Stomach (tissue), 9 donors: ENCODE results near the gene KCNJ12. TPM values are rescaled to one million over a fixed set of nuclear protein-coding genes. Genes with fewer than 3 reads are reported as not detected.

ENCODE experiments used
- DNase-seq, 2 donors: peaks; one replicate each; pipeline versions ENCODE4 v3.0.0 to v3.0.0-alpha.2; 2013 to 2019
- H3K27ac ChIP-seq, 5 donors: fragments of 200-600 bp in 4 of 5; sonication (generic) in 4 of 5; one replicate each; pipeline ENCODE4 v1.5.1; 2013 to 2019; ENCODE audit warnings: mild to moderate bottlenecking in 1 of 5, moderate library complexity in 1 of 5
- H3K27me3 ChIP-seq, 3 donors: fragments of 200-600 bp; sonication (generic); one replicate each; pipeline ENCODE4 v1.5.1; 2017 to 2019; ENCODE audit warnings: mixed run types in 1 of 3
- H3K36me3 ChIP-seq, 4 donors: fragments of 200-600 bp; sonication (generic); 1 replicate in 3 of 4; 2 replicates in 1 of 4; pipeline ENCODE4 v1.5.1; 2016 to 2019
- H3K4me1 ChIP-seq, 4 donors: fragments of 200-600 bp; sonication (generic); one replicate each; pipeline ENCODE4 v1.5.1; 2016 to 2019
- H3K4me3 ChIP-seq, 4 donors: fragments of 200-600 bp; sonication (generic) in 3 of 4; one replicate each; pipeline ENCODE4 v1.5.1; 2016 to 2019; ENCODE audit warnings: mild to moderate bottlenecking in 1 of 4
- H3K9me3 ChIP-seq, 4 donors: fragments of 200-600 bp; sonication (generic); one replicate each; pipeline ENCODE4 v1.5.1; 2016 to 2019
- EP300 ChIP-seq: sonication (generic); formaldehyde crosslinking; IDR thresholded peaks from one replicate; pipeline ENCODE4 v1.6.1; 2017; ENCODE audit warnings: antibody characterized with exemption
- POLR2A ChIP-seq, 4 donors: fragments of 450-650 bp; IDR thresholded peaks; one replicate each; pipeline ENCODE4 v1.6.1; 2016; ENCODE audit warnings: antibody characterized with exemption in 4 of 4, control low read depth in 2 of 4, mild to moderate bottlenecking in 1 of 4, moderate library complexity in 1 of 4
- POLR2AphosphoS5 ChIP-seq, 3 donors: sonication (generic); formaldehyde crosslinking; IDR thresholded peaks; one replicate each; pipeline ENCODE4 v1.6.1; 2016; ENCODE audit warnings: antibody characterized with exemption in 3 of 3
- WGBS, 5 donors: extraction: QIAGEN DNeasy Blood & Tissue Kit in 3 of 5; methylation state at CpG; one replicate each; pipeline versions ENCODE4 v1.1.5 to v1.1.7; 2013 to 2018; 5-methylcytosine and 5-hydroxymethylcytosine counted together
- intact Hi-C: fragments of 100-400 bp; cut with DNase I; formaldehyde crosslinking; loops from one replicate; pipeline ENCODE4 v1.15.1; 2023; ENCODE audit warnings: low total_unique reads
- polyA plus RNA-seq, 3 donors: library from polyadenylated mRNA; stranded (reverse); fragments of 200-250 nt; gene quantifications; one replicate each; pipeline ENCODE4 v1.2.3, GENCODE V29; 2013
- total RNA-seq, 5 donors: library from RNA; depleted of rRNA; stranded (reverse); fragments of >200 nt; gene quantifications; one replicate each; pipeline versions ENCODE4 v1.1.0 to v1.2.3, GENCODE V29; 2014 to 2016
- TF ChIP-seq, protein P1 (sequence below), 7 experiments: fragments of 450-650 bp in 4 of 7; fragments of 200-600 bp in 3 of 7; sonication (generic) in 3 of 7; IDR thresholded peaks; one replicate each; pipeline ENCODE4 v1.5.1; 2016 to 2019; ENCODE audit warnings: antibody characterized with exemption in 7 of 7, control low read depth in 2 of 7, mild to moderate bottlenecking in 1 of 7
- donor health status: healthy with polysubstance abuse.
- donor health status: Bipolar disorder and iron deficiency.
- donor health status: healthy.

KCNJ12 gene
- total and polyA plus RNA-seq, 8 donors: under 0.01 to 10.5 (median 1.8) TPM; not detected in 1

DNA sequence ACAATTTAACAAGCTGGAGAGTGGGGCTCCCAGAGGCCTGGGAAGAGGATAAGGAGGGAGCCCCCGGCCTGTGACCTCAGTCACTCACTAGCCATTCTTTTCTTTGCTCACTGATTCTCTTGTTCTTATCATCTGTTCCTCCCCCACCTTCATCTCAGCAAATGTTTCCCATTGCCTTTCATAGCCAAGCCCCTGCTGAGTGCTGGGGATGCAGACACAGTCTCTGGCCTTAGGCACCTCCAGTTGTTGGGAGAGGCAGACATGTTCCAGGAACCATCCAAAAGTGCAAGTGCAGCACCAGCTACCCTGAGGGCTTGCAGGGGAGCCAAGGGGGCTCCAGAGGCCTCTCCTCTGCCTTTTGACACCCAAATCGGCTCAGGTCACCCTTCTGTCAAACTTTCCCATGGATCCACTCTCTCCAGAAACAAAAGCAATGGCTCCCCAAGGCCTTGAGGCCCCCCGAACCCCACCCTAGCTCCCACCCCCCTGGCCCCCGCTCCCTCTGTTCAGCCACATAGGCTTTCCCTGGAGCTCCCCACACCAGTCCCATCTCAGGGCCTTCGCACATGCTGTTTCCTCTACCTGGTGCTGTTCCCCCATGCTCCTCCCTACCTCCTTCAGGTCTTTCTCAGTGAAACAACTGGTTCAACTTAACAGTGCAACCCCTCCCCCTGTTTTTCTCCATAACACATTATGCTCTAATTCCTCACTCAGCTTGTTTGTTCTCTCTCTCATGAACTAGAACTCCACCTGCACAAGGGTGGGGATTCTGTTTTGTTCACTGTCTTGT lies 14.9 kb upstream of the KCNJ12 start:
- TF ChIP-seq POLR2A (IDR thresholded peaks at IDR 0.05) (no peak), EP300 (no peak), POLR2AphosphoS5 (IDR thresholded peaks at IDR 0.05) (no peak)
- TF ChIP-seq, protein P1, sequence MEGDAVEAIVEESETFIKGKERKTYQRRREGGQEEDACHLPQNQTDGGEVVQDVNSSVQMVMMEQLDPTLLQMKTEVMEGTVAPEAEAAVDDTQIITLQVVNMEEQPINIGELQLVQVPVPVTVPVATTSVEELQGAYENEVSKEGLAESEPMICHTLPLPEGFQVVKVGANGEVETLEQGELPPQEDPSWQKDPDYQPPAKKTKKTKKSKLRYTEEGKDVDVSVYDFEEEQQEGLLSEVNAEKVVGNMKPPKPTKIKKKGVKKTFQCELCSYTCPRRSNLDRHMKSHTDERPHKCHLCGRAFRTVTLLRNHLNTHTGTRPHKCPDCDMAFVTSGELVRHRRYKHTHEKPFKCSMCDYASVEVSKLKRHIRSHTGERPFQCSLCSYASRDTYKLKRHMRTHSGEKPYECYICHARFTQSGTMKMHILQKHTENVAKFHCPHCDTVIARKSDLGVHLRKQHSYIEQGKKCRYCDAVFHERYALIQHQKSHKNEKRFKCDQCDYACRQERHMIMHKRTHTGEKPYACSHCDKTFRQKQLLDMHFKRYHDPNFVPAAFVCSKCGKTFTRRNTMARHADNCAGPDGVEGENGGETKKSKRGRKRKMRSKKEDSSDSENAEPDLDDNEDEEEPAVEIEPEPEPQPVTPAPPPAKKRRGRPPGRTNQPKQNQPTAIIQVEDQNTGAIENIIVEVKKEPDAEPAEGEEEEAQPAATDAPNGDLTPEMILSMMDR (IDR thresholded peaks at IDR 0.05): no peak
- WGBS, 5 donors: 71 to 89% (median 82%) methylated on average over 5 of the region's 5 CpGs
- DNase-seq: no peak
- Histone ChIP-seq H3K36me3 (no peaks in the 10 kb centered on the region), H3K4me3 (no peak overlapping the region), H3K9me3 (no peaks in the 10 kb centered on the region), H3K27me3 (no peaks in the 10 kb centered on the region), H3K4me1 (peaks cover 10 to 17% (median 16%) of the 10 kb centered on the region in 4 donors), H3K27ac (no peak overlapping the region)
- intact Hi-C loops: no loop called here

DNA sequence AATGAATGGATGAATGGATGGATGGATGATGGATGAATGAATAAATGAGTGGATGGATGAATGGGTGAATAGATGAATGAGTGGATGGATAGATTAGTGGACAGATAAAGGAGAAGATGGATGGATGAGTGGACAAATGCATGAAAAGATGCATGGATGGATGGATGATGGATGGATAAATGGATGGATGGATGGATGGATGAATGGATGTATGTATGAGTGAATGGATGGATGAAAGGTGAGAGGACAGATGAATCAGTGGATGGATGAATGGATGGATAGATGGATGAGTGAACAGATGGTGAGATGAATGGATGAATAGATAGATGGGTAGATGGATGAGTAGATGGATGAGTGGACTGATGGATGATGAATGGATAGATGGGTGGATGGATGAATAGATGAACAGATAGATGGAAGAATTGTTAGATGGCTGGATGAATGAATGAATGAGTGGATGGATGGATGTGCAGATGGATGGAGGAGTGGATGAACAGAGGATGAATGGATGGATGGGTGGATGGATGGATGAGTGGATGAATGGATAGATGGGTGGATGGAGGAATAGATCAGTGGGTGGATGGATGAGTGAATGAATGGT lies 13.7 kb upstream of the KCNJ12 start:
- H3K36me3 ChIP-seq: no peaks in the 10 kb centered on the region
- no peaks in the 10 kb centered on the region for H3K9me3 ChIP-seq
- no peaks in the 10 kb centered on the region for H3K27me3 ChIP-seq
- H3K27ac ChIP-seq: no peak overlapping the region
- intact Hi-C loops: no loop called here
- TF ChIP-seq EP300 (no peak), POLR2AphosphoS5 (IDR thresholded peaks at IDR 0.05) (no peak), POLR2A (IDR thresholded peaks at IDR 0.05) (no peak)
- TF ChIP-seq, protein P1 (IDR thresholded peaks at IDR 0.05): no peak
- H3K4me1 ChIP-seq: peaks cover 10 to 17% (median 16%) of the 10 kb centered on the region in 4 donors
- DNase-seq: no peak
- H3K4me3 ChIP-seq: no peak overlapping the region

DNA sequence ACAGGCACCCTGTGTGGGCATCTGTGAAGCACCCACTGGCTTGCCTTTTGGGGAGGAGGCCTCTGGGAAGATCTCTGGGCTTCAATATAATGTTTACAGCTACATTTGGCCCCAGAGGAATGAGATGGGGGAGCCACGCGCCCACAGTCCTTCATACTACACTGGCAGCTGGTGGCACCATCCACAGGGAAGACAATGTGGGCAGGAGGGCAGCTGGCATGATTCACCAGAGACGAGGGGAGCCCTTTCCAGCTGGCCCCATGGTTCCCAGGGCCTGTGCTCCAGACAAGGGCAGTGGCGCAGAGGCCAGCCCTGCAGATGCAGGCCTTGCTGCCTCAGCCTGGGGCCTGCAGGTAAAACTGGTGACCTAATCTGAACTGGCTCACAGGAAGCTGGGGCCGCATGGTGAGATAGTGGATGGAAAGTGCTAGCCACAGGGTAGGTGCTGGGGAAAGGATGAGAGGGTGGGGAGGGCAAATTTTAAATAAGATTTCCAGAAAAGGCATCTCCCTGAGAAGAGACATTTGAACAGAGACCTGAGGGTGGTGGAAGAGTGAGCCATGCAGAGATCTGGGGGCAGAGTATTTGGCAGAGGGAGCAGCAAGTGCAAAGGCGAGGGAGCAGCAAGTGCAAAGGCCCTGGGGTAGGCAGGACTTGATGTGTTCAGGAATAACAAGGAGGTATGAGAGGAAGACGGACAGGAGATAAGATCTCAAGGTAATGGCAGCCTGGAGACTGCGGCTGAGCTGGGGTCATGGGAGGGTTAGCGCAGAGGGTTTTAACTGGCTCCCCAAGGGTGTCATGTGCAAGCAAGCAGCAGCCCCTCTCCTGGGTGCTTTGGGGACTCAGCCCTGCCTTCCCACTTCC lies 12.1 kb upstream of the KCNJ12 start:
- Histone ChIP-seq H3K27me3 (no peaks in the 10 kb centered on the region), H3K4me3 (no peak overlapping the region), H3K9me3 (no peaks in the 10 kb centered on the region), H3K27ac (no peak overlapping the region), H3K36me3 (no peaks in the 10 kb centered on the region), H3K4me1 (peaks cover 4 to 6% (median 5%) of the 10 kb centered on the region in 4 donors)
- TF ChIP-seq, protein P1 (IDR thresholded peaks at IDR 0.05): no peak
- TF ChIP-seq POLR2AphosphoS5 (IDR thresholded peaks at IDR 0.05) (no peak), POLR2A (IDR thresholded peaks at IDR 0.05) (no peak), EP300 (no peak)
- DNase-seq: no peak
- intact Hi-C loops: no loop called here
- WGBS, 5 donors: 86 to 92% (median 89%) methylated on average over 9 of the region's 9 CpGs

DNA sequence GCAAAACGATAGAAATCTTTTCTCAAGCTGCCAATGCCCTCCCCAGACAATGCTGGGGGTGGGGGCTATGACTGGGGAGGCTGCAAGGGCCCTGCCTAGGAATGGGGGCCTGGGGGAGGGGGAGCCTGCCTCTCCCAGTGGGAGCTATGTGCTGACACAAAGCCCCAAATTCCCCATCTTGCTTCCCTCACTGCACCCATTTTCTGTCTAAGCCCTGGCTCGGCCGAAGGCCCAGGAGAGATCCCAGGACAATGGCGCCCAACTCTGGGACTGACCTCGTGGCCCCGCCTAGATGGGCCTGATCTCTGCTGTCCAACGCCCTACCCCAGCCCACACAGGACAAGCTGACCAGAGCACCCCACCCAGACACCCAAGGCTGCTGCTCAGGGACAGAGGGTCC lies 11.1 kb upstream of the KCNJ12 start:
- intact Hi-C loops: no loop called here
- Histone ChIP-seq H3K27me3 (peaks cover 0 to 3% (median 0%) of the 10 kb centered on the region in 3 donors), H3K4me1 (peaks cover 0 to 1% (median 0%) of the 10 kb centered on the region in 4 donors), H3K27ac (no peak overlapping the region), H3K36me3 (no peaks in the 10 kb centered on the region), H3K4me3 (no peak overlapping the region), H3K9me3 (no peaks in the 10 kb centered on the region)
- WGBS, 5 donors: 70 to 79% (median 78%) methylated on average over 7 of the region's 7 CpGs
- TF ChIP-seq EP300 (no peak), POLR2AphosphoS5 (IDR thresholded peaks at IDR 0.05) (no peak), POLR2A (IDR thresholded peaks at IDR 0.05) (no peak)
- TF ChIP-seq, protein P1 (IDR thresholded peaks at IDR 0.05): no peak
- DNase-seq: no peak
